Spleen (tissue), 11 donors: ENCODE results near the gene CSNK1D. TPM values are rescaled to one million over a fixed set of nuclear protein-coding genes. Genes with fewer than 3 reads are reported as not detected.

ENCODE experiments used
- DNase-seq: peaks from one replicate; pipeline ENCODE4 v3.0.0-alpha.2; 2020
- H3K27ac ChIP-seq, 8 donors: fragments of 200-600 bp; sonication (generic) in 7 of 8; 1 replicate in 4 of 8; 2 replicates in 4 of 8; pipeline versions ENCODE4 v1.5.0 to v1.8.0; 2016 to 2021; ENCODE audit warnings: inconsistent platforms in 4 of 8, mild to moderate bottlenecking in 4 of 8, moderate library complexity in 1 of 8
- H3K27me3 ChIP-seq, 7 donors: fragments of 200-600 bp; sonication (generic) in 6 of 7; replicated peaks in 1 of 7; 1 replicate in 4 of 7; 2 replicates in 3 of 7; pipeline versions ENCODE4 v1.5.0 to v1.8.0; 2016 to 2021; ENCODE audit warnings: inconsistent platforms in 3 of 7, mild to moderate bottlenecking in 1 of 7
- H3K36me3 ChIP-seq, 6 donors: fragments of 200-600 bp; sonication (generic) in 5 of 6; 1 replicate in 4 of 6; 2 replicates in 2 of 6; pipeline versions ENCODE4 v1.5.0 to v1.8.0; 2016 to 2021; ENCODE audit warnings: inconsistent platforms in 2 of 6
- H3K4me1 ChIP-seq, 6 donors: fragments of 200-600 bp; sonication (generic) in 5 of 6; 1 replicate in 3 of 6; 2 replicates in 3 of 6; pipeline versions ENCODE4 v1.5.0 to v1.8.0; 2016 to 2021; ENCODE audit warnings: inconsistent platforms in 3 of 6
- H3K4me3 ChIP-seq, 8 donors: fragments of 200-600 bp; sonication (generic) in 7 of 8; 1 replicate in 4 of 8; 2 replicates in 4 of 8; pipeline versions ENCODE4 v1.5.0 to v1.8.0; 2016 to 2021; ENCODE audit warnings: inconsistent platforms in 4 of 8, mild to moderate bottlenecking in 4 of 8, moderate library complexity in 2 of 8
- H3K9me3 ChIP-seq, 8 donors: fragments of 200-600 bp; sonication (generic) in 7 of 8; 1 replicate in 4 of 8; 2 replicates in 4 of 8; pipeline versions ENCODE4 v1.5.0 to v1.8.0; 2016 to 2021; ENCODE audit warnings: inconsistent platforms in 4 of 8
- POLR2A ChIP-seq, 3 donors: fragments of 450-650 bp; IDR thresholded peaks; one replicate each; pipeline ENCODE4 v1.5.1; 2017; ENCODE audit warnings: antibody characterized with exemption in 3 of 3, mild to moderate bottlenecking in 1 of 3
- POLR2AphosphoS5 ChIP-seq, 3 donors: sonication (generic); formaldehyde crosslinking; IDR thresholded peaks; one replicate each; pipeline ENCODE4 v1.5.1; 2017; ENCODE audit warnings: antibody characterized with exemption in 3 of 3
- WGBS, 5 donors: extraction: QIAGEN DNeasy Blood & Tissue Kit in 3 of 5; methylation state at CpG; one replicate each; pipeline versions ENCODE4 v1.1.5 to v1.1.7; 2013 to 2018; 5-methylcytosine and 5-hydroxymethylcytosine counted together
- intact Hi-C: fragments of 100-400 bp; cut with DNase I; formaldehyde crosslinking; loops from one replicate; pipeline ENCODE4 v1.15.0; 2023; ENCODE audit warnings: low total_unique reads
- polyA plus RNA-seq, 3 donors: library from polyadenylated mRNA; stranded (reverse); fragments of 200-250 nt; gene quantifications; one replicate each; pipeline ENCODE4 v1.2.1, GENCODE V29; 2013
- total RNA-seq, 7 donors: library from RNA; depleted of rRNA in 3 of 7; stranded (reverse); fragments of >200 nt in 3 of 7; fragmentation: NEBNext Ultra II Directional in 4 of 7; extraction: Animal tissue kit (Norgen Biotek cat#: 25700) in 4 of 7; gene quantifications; one replicate each; pipeline versions ENCODE4 v1.1.0 to v1.2.1, GENCODE V29; 2016 to 2021
- TF ChIP-seq, protein P1 (sequence below), 11 experiments: fragments of 200-600 bp in 7 of 11; fragments of 450-650 bp in 4 of 11; sonication (generic) in 4 of 11; IDR thresholded peaks in 8 of 11; conservative IDR thresholded peaks in 3 of 11; 1 replicate in 7 of 11; 2 replicates in 4 of 11; pipeline versions ENCODE4 v1.4.0 to v1.8.0; 2016 to 2021; ENCODE audit warnings: antibody characterized with exemption in 11 of 11, inconsistent platforms in 4 of 11, mild to moderate bottlenecking in 1 of 11
- donor health status: healthy with polysubstance abuse.
- donor health status: DM: no; HTN: no; CAD: no; lungs with moderate emphysema.
- donor health status: DM: no; HTN: no; CAD: no.
- donor health status: Bipolar disorder and iron deficiency.
- donor health status: healthy.
- donor health status: DM: no; HTN: no; CAD: no.
- donor health status: DM: yes; HTN: yes; CAD: no.

The CSNK1D gene
- total and polyA plus RNA-seq, 10 donors, result 46.5 to 216 (median 119) TPM

GRCh38 chr17:82292251-82293154 lies 19.0 kb upstream of the CSNK1D start:
- intact Hi-C loops, result no loop called here
- peak; percentile 96 for DNase-seq

DNA sequence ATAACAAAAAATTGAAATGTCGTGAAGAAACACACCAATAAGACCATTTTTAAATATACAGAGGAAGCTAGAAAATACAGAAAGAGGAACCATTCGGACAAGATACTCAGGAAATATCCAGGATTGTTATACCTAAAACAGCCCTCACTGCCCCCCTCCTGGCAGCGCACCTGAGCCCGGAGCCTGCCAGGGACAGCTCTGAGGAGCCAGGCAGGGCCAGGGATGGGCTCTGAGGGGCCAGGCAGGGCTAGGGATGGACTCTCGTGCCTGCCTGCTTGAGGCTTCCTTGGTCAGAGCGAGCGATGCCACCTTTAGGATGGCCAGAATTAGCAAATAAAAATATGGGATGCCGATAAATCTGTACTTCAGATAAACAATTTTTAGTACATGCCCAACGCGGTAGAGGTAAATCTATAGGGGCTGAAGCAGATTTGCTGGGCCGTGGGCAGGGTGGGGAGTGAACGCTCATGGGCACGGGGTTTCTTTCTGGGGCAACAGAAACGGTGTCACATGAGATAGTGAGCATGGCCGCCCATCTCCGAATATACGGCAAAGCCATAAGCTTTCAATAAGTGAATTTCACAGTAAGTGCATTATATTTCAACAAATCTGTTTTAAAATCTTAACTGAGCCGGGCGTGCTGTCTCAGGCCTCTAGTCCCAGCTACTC lies 18.2 kb upstream of the CSNK1D start:
- Histone ChIP-seq H3K9me3 (no peaks in the 10 kb centered on the region), H3K27ac (peak overlapping the region; percentile 92 to 100 (median 96)), H3K36me3 (no peaks in the 10 kb centered on the region), H3K4me3 (peak overlapping the region; percentile 62 to 81 (median 70)), H3K27me3 (no peaks in the 10 kb centered on the region), H3K4me1 (peaks cover 0 to 58% (median 34%) of the 10 kb centered on the region in 6 donors)
- TF ChIP-seq POLR2AphosphoS5 (IDR thresholded peaks at IDR 0.05), result no peak
- TF ChIP-seq POLR2A (IDR thresholded peaks at IDR 0.05), result no peak
- TF ChIP-seq, protein P1, sequence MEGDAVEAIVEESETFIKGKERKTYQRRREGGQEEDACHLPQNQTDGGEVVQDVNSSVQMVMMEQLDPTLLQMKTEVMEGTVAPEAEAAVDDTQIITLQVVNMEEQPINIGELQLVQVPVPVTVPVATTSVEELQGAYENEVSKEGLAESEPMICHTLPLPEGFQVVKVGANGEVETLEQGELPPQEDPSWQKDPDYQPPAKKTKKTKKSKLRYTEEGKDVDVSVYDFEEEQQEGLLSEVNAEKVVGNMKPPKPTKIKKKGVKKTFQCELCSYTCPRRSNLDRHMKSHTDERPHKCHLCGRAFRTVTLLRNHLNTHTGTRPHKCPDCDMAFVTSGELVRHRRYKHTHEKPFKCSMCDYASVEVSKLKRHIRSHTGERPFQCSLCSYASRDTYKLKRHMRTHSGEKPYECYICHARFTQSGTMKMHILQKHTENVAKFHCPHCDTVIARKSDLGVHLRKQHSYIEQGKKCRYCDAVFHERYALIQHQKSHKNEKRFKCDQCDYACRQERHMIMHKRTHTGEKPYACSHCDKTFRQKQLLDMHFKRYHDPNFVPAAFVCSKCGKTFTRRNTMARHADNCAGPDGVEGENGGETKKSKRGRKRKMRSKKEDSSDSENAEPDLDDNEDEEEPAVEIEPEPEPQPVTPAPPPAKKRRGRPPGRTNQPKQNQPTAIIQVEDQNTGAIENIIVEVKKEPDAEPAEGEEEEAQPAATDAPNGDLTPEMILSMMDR (IDR thresholded peaks at IDR 0.05 in 8 of 11, conservative IDR thresholded peaks at IDR 0.05 in 3 of 11), result no peak
- intact Hi-C loops, result no loop called here
- DNase-seq, result no peak
- 80 to 83% (median 81%) methylated on average over 19 of the region's 19 CpGs for WGBS, 5 donors

More at GRCh38 chr17:82292251-82293154, 19.0 kb upstream of the CSNK1D start:
- H3K36me3 ChIP-seq, result no peaks in the 10 kb centered on the region
- peak overlapping the region; percentile 62 to 81 (median 70) for H3K4me3 ChIP-seq
- WGBS, 5 donors, result 3 to 7% (median 4%) methylated on average over 55 to 86 of the region's 86 CpGs
- H3K27me3 ChIP-seq, result no peaks in the 10 kb centered on the region
- TF ChIP-seq POLR2A (IDR thresholded peaks at IDR 0.05) (peak; percentile 51 to 85 (median 72)), POLR2AphosphoS5 (IDR thresholded peaks at IDR 0.05) (peak; percentile 98 to 99 (median 99))
- TF ChIP-seq, protein P1 (IDR thresholded peaks at IDR 0.05 in 8 of 11, conservative IDR thresholded peaks at IDR 0.05 in 3 of 11), result peak in 1 of 11 experiments; percentile 9
- H3K9me3 ChIP-seq, result no peaks in the 10 kb centered on the region
- H3K4me1 ChIP-seq, result peaks cover 0 to 60% (median 41%) of the 10 kb centered on the region in 6 donors
- H3K27ac ChIP-seq, result peak overlapping the region; percentile 92 to 100 (median 96)

DNA sequence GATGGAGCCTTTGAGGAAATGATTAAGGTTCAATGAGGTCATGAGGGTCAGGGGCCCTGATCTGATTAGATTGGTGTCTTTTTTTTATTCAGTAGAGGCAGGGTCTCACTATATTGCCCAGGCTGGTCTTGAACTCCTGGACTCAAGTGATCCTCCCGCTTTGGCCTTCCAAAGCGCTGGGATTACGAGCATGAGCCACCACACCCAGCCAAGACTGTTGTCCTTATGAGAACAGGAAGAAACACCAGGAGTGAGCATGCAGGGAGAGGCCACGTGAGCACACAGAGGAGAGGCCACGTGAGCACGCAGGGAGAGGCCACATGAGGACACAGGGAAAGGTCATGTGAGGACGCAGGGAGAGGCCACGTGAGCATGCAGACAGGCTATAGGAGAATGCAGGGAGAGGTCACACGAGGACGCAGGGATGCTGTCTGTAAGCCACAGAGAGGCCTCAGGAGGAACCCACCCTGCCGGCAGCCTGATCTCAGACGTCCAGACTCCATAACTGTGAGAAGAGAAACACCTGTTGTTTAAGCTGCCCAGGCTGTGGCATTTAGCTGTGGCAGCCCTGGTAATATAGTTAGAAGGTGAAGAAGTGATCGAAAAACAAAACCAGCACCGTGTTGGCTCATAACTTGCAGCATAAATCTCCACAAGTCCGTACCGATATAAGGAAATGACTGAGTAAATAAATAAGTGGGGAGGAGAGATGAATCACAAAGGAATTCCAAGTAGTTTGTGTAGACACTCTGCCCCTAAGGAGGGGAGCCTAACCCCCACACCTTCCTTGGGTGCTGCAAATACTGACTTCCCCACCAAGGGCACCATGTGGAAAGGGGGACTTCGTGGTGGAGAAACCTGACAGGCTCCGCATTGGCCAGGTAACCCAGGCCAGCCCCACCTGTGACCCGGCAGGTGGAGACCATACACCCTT lies 14.6 kb upstream of the CSNK1D start:
- Histone ChIP-seq H3K27ac (peak overlapping the region in 4 of 8 donors; percentile 29 to 55 (median 38)), H3K9me3 (no peaks in the 10 kb centered on the region), H3K4me1 (peaks cover 0 to 38% (median 17%) of the 10 kb centered on the region in 6 donors), H3K4me3 (no peak overlapping the region), H3K36me3 (no peaks in the 10 kb centered on the region), H3K27me3 (no peaks in the 10 kb centered on the region)
- TF ChIP-seq, protein P1 (IDR thresholded peaks at IDR 0.05 in 8 of 11, conservative IDR thresholded peaks at IDR 0.05 in 3 of 11), result no peak
- peak; percentile 31 to 71 (median 44) for TF ChIP-seq POLR2AphosphoS5 (IDR thresholded peaks at IDR 0.05)
- no peak for DNase-seq
- 64 to 83% (median 69%) methylated on average over 19 of the region's 19 CpGs for WGBS, 5 donors
- intact Hi-C loops, result no loop called here
